ENCODE data around the gene RPS15A.

DNA sequence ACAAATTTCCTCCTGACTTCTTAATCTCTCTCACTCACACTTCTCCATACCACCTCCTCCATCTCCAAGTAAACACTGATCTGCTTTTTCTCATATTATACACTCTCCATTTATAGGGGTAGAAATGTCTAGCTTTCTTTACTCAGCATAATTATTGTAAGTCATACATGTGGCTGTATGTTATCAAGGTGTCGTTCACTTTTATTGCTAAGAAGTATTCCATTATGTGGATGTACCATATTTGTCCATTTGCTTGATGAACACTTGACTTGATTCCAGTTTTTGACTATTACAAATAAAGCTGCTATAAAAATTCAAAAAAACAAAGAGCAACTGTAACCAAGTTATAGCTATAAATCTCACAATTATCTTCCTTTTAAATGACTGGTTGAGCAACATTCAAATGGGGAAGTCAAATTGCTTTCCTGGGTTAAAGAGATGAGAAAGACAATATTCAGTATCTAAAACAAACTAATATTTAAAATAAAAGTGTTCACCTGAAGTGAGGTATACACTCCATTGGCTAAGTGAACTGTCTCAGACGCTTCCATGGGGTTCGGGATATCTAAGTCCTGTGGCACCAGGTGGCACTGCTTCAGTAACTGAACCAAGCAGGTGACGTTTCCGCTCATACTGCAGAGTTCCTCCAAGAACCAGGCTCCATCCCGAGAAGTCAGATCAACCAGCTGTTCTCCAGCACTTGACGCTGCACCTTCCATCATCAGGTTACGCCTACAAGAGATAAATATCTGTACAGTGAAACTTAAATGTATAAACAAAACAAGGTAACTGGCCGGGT, 43.8 kb upstream of the RPS15A start:
- TF ChIP-seq EZH2 (IDR thresholded peaks at IDR 0.05; ENCODE audit: borderline replicate concordance, low read depth, low read length, poor library complexity, severe bottlenecking) (no peak), CTCF (conservative IDR thresholded peaks at IDR 0.05; ENCODE audit: low read depth, low read length) (no peak)
